Measurements from ENCODE around the gene EFTUD2.
"Not testable (repeated sequence)": the region's sequence is repeated elsewhere in the genome, so short reads cannot be mapped to it uniquely, and the experiment has no call there.

Gene EFTUD2

DNA sequence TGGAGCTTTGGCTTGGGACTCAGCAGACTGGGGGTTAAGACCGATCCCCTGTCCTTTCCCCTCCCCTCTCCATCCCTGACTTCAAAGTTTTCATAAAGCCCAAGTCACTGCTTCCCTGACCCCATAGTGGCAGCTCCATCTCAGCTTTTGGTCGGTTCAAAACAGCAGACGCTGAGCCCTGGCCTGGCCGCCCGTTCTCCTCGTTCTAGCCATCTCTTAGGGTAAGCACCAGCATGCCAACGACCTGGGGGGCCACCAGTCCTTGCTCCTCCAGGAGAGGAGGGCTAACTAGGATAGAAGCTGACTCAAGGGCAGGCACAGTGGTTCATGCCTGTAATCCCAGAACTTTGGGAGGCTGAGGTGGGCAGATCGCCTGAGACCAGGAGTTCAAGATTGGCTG lies 53.0 kb downstream of the EFTUD2 start:
- DNase-seq, result no peak

DNA sequence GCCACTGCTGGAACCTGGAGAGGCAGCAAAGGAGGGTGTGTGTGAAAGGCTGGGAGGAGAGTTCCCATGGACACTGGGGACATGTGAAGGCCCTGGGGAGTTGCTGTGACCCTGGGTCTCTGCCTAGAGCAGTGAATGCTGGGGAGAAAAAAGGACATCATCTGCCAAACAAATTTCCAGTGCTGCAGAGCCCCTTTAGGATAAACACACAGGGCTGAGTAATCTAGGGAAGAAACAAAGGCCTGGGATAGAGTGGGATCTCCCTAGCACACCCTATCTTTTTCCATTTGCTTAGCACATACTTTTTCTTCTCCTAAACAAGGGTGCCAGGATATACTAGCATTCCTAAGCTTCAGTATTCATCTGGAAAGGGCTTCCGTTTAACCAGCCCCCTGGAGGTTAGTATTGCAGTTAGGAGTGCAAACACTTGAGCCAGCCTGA lies 54.8 kb downstream of the EFTUD2 start:
- no peak for DNase-seq

GRCh38 chr17:44842748-44843147 lies 56.5 kb downstream of the EFTUD2 start:
- no peak for DNase-seq

- no peak for DNase-seq
These were observed 58.3 kb downstream of the EFTUD2 start for GRCh38 chr17:44840936-44841335.

GRCh38 chr17:44840274-44840673 lies 59.0 kb downstream of the EFTUD2 start:
- DNase-seq, result no peak

- DNase-seq, result no peak
These were observed 62.0 kb downstream of the EFTUD2 start for GRCh38 chr17:44837196-44837595.

DNA sequence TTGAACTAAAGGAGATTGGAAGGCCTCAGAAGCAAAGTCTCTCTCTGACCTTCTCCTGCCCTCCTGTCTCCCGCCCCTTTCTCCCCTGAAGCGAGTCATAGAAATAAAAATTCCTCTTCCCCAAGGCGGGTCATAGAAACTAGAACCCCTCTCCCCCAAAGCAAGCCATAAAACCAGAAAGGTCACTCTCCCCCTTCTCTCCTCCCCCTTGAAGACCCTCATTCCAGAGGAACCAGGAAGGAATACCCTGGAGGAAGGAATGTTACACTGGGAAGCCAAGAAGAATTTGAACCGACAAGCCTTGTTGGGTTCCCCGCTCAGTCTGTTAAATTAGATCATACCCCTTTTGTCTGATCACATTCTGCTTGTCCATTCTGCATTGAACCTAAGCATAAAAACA lies 66.4 kb downstream of the EFTUD2 start:
- DNase-seq, result no peak

GRCh38 chr17:44831371-44831770 lies 67.9 kb downstream of the EFTUD2 start:
- DNase-seq, result no peak

GRCh38 chr17:44830359-44831288 lies 68.6 kb downstream of the EFTUD2 start:
- peak; percentile 1 for DNase-seq

DNA sequence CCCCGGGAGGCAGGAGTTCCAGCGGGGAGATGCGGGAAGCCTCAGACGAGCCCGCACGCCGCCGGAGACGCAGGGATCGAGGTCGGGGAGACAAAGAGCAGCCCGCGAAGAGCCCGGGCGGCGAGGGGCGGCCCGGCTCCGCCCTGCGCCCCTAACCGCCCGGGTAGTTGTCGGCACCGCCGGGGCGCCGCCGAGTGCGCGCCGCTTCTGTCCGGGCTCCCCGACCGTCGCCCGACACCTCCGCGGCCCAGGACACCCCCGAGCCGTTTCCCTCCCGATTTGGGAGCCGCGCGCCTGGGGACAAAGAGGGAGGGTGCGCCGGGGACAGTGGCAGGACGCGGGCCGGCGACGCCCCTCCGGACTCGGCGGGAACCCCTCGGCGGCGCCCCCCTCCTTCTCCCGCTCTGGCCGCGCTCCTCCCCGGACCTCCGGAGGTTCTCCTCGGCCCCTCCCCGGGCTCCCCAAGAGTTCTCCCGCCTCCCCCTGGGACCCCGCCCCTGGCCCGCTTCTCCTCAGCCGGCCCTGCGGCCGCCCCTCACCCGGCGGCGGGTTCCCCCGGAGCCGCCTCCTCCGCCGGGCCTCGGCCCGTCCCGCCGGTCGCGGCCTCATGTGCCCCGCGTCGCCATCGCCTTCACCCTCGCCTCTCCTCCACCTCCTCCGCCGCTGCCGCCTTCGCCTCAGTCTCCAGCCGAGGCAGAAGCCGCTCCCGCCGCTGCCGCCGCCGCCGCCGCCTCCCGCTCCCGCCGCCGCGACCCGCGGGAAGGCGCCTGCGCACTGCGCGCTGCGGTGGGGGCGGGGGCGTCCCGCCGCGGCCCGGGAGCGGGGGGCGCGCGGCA lies 69.5 kb downstream of the EFTUD2 start, which contains the start of gene GJC1:
Gene GJC1 (minus strand): TSS at position 765 of the 836 bp plus-strand sequence. CDS start 24,470 bp downstream, outside the sequence.
- no peak for DNase-seq

DNA sequence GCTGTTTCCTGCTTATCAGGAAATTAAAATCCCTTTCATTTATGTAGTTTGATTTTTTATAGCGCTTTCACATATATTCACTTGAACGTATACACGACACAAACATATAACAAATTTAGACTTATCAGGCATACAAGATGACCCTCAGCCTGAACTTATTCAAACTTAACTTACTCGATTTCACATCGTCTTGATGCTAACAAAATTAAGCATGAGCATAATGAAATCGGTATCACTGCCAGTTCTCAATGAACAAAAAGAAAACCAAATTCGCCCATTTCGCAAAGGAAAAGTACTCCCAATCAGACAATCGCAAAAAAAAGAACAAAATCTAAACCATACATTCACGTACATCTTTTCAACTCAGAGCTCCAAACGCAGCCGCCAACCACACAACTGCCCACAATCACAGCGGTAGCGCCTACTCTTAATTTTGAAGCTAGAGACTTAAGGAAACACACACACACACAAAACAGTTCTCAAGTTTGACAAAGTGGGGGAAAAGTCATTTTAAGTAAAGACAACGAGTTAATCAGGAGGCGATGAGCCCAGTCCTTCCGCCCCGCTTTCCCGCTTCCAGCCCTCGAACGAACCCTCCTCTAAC lies 70.2 kb downstream of the EFTUD2 start:
- DNase-seq, result peak; percentile 23

DNA sequence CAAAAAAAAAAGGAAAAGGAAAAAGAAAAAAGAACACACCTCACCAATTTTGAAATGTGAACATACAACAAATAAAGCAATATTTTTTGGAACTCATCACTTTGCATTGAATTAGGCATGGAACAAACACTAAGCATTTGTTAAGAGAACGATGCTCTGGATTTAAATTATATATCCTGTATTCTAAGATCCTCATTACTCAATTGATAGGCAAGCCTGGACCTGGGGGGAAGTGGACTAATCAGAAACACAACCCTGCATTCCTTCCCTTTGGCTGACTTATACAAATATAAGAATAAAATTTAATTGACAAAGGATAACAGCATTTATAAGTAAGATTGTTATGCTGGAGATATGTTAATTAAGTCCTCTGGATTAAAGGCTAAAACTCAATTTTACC lies 71.4 kb downstream of the EFTUD2 start:
- no peak for DNase-seq

DNA sequence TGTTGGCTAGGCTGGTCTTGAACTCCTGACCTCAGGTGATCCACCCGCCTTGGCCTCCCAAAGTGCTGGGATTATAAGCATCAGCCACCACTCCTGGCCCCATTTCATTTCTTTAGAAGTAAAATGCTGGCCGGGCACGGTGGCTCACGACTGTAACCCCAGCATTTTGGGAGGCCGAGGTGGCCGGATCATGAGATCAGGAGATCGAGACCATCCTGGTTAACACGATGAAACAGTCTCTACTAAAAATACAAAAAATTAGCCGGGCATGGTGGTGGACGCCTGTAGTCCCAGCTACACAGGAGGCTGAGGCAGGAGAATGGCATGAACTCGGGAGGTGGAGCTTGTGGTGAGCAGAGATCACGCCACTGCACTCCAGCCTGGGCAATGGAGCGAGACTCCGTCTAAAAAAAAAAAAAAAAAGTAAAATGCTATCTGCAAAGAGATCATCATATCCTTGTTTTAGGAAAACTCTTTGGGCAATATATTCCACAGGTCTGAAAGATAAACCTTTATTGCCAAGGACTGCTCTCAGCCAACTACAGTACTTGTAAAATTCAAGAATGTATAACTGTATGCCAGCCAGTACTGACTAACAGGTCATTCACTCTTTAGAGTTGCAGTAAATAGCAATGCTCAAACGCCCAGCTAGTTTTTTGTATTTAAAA lies 73.0 kb downstream of the EFTUD2 start:
- no peak for DNase-seq

GRCh38 chr17:44825236-44825635 lies 74.0 kb downstream of the EFTUD2 start:
- DNase-seq, result not testable (repeated sequence)

GRCh38 chr17:44820631-44821212 lies 78.5 kb downstream of the EFTUD2 start:
- DNase-seq, result no peak

DNA sequence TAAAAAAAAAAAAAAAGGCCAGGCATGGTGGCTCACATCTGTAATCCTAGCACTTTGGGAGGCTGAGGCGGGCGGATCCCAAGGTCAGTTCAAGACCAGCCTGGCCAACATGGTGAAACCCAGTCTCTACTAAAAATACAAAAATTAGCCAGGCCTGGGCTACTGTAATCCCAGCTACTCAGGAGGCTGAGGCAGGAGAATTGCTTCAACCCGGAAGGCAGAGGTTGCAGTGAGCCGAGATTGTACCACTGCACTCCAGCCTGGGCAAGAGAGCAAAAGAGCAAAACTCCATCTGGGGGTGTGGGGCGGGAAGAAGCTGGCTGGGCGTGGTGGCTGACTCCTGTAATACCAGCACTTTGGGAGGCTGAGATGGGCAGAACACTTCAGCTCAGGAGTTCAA lies 80.7 kb downstream of the EFTUD2 start:
- DNase-seq, result not testable (repeated sequence)

- DNase-seq, result no peak
These were observed 87.0 kb downstream of the EFTUD2 start for GRCh38 chr17:44812263-44812662.

DNA sequence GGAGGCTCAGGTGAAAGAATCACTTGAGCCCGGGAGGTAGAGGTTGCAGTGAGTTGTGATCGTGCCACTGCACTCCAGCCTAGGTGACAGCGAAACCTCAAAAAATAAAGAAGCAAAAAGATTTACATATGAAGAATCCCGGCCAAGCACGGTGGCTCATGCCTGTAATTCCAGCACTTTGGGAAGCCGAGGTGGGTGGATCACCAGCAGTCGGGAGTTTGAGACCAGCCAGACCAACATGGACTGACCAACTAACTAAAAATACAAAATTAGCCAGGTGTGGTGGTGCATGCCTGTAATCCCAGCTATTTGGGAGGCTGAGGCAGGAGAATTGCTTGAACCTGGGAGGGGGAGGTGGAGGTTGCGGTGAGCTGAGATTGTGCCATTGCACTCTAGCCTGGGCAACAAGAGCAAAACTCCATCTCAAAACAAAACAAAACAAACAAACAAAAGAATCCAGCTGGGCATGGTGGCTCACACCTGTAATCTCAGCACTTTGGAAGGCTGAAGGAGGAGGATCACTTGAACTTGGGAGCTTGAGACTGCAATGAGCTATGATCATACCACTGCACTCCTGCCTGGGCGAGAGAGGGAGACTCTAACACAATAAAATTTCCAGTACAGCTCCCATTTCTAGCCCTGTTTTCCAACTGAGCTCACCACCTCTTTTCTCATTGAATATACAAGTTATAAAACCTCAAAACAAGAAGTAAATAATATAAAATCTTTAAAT lies 90.4 kb downstream of the EFTUD2 start:
- DNase-seq, result not testable (repeated sequence)

DNA sequence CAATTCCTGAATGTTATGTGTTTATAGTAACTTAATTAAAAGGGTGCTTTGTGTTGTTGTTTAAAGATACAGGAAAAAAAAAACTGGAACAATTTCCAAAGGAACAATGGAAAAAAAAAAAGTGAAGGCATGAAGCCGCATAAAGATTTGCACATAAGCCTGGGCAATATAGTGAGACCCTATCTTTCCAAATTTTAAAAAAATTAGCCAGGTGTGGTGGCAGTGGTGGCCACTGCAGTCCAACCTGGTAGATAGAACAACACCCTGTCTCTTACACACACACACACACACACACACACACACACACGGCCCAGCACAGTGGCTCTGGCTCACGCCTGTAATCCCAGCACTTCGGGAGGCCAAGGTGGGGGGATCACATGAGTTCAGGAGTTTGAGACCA lies 91.1 kb downstream of the EFTUD2 start:
- no peak for DNase-seq

GRCh38 chr17:44807817-44808155 lies 91.5 kb downstream of the EFTUD2 start:
- DNase-seq, result no peak

- DNase-seq, result no peak
These were observed 92.0 kb downstream of the EFTUD2 start for GRCh38 chr17:44807093-44807816.
